Colonic mucosa (tissue), 4 donors: Measurements from ENCODE around the gene AAR2. TPM values are rescaled to one million over a fixed set of nuclear protein-coding genes. Genes with fewer than 3 reads are reported as not detected.

Experiments
- DNase-seq: peaks from one replicate; pipeline ENCODE4 v3.0.0-alpha.2; 2020
- H3K27ac ChIP-seq: fragments of 200-600 bp; one replicate; pipeline ENCODE4 v1.8.0; 2021
- H3K27me3 ChIP-seq: fragments of 200-600 bp; one replicate; pipeline ENCODE4 v1.8.0; 2021
- H3K36me3 ChIP-seq: fragments of 200-600 bp; one replicate; pipeline ENCODE4 v1.8.0; 2021
- H3K4me1 ChIP-seq: fragments of 200-600 bp; one replicate; pipeline ENCODE4 v1.8.0; 2021; ENCODE audit warnings: mild to moderate bottlenecking
- H3K4me3 ChIP-seq: fragments of 200-600 bp; one replicate; pipeline ENCODE4 v1.8.0; 2021
- H3K9ac ChIP-seq, 2 donors: one replicate each; pipeline ENCODE4 v1.7.0; 2013; ENCODE audit warnings: control low read depth in 2 of 2, low read depth in 2 of 2, low read length in 2 of 2
- H3K9me3 ChIP-seq: fragments of 200-600 bp; one replicate; pipeline ENCODE4 v1.8.0; 2021
- CTCF ChIP-seq: fragments of 200-600 bp; IDR thresholded peaks from one replicate; pipeline ENCODE4 v1.8.0; 2022; ENCODE audit warnings: antibody characterized with exemption, mild to moderate bottlenecking
- intact Hi-C: fragments of 100-400 bp; cut with DNase I; formaldehyde crosslinking; loops from one replicate; pipeline ENCODE4 v1.14.1; 2022
- total RNA-seq, 2 donors: library from RNA; stranded (reverse); fragmentation: NEBNext Ultra II Directional in 1 of 2; extraction: Animal tissue kit (Norgen Biotek cat#: 25700) in 1 of 2; gene quantifications; one replicate each; pipeline ENCODE4 v1.2.1, GENCODE V29; 2021
- donor health status: healthy.
- donor health status: DM: no; HTN: no; CAD: no.
- donor health status: DM: no; HTN: no; CAD: no.

The AAR2 gene
- total RNA-seq, 2 donors from 2014 or later = 16.1 to 19.9 TPM

- no peak for DNase-seq
- Histone ChIP-seq H3K4me3 (no peak overlapping the region), H3K9me3 (no peaks in the 10 kb centered on the region), H3K4me1 (no peaks in the 10 kb centered on the region), H3K36me3 (no peaks in the 10 kb centered on the region), H3K27me3 (no peaks in the 10 kb centered on the region), H3K27ac (no peak overlapping the region), H3K9ac (no peak overlapping the region)
- intact Hi-C loops = no loop called here
- no peak for TF ChIP-seq CTCF
Measured at GRCh38 chr20:36281785-36282380, 45.6 kb downstream of the AAR2 start.

GRCh38 chr20:36284751-36285150 lies 48.5 kb downstream of the AAR2 start:
- intact Hi-C loops = no loop called here
- Histone ChIP-seq H3K4me1 (no peaks in the 10 kb centered on the region), H3K9me3 (no peaks in the 10 kb centered on the region), H3K27me3 (no peaks in the 10 kb centered on the region), H3K27ac (no peak overlapping the region), H3K4me3 (no peak overlapping the region), H3K36me3 (no peaks in the 10 kb centered on the region), H3K9ac (no peak overlapping the region)
- TF ChIP-seq CTCF = no peak
- no peak for DNase-seq

- TF ChIP-seq CTCF = no peak
- no peaks in the 10 kb centered on the region for H3K27me3 ChIP-seq
- no peak overlapping the region for H3K4me3 ChIP-seq
- H3K9ac ChIP-seq = no peak overlapping the region
- no peaks in the 10 kb centered on the region for H3K4me1 ChIP-seq
- intact Hi-C loops = no loop called here
- no peak for DNase-seq
- H3K27ac ChIP-seq = no peak overlapping the region
- H3K36me3 ChIP-seq = no peaks in the 10 kb centered on the region
- no peaks in the 10 kb centered on the region for H3K9me3 ChIP-seq
Measured at GRCh38 chr20:36285746-36286447, 49.6 kb downstream of the AAR2 start.

- Histone ChIP-seq H3K9me3 (no peaks in the 10 kb centered on the region), H3K36me3 (no peaks in the 10 kb centered on the region), H3K27ac (no peak overlapping the region), H3K4me3 (no peak overlapping the region), H3K27me3 (peaks cover 3% of the 10 kb centered on the region), H3K9ac (no peak overlapping the region), H3K4me1 (no peaks in the 10 kb centered on the region)
- intact Hi-C loops = no loop called here
- no peak for DNase-seq
- TF ChIP-seq CTCF = no peak
Measured at GRCh38 chr20:36297656-36298055, 61.4 kb downstream of the AAR2 start.

GRCh38 chr20:36298061-36298460 lies 61.8 kb downstream of the AAR2 start:
- no peaks in the 10 kb centered on the region for H3K36me3 ChIP-seq
- H3K27ac ChIP-seq = no peak overlapping the region
- no peak for DNase-seq
- no peaks in the 10 kb centered on the region for H3K9me3 ChIP-seq
- intact Hi-C loops = no loop called here
- no peaks in the 10 kb centered on the region for H3K4me1 ChIP-seq
- TF ChIP-seq CTCF = no peak
- no peak overlapping the region for H3K4me3 ChIP-seq
- no peak overlapping the region for H3K9ac ChIP-seq
- peaks cover 3% of the 10 kb centered on the region for H3K27me3 ChIP-seq
